Measurements from ENCODE around the gene ATP8A1.
"Not testable (repeated sequence)": the region's sequence is repeated elsewhere in the genome, so short reads cannot be mapped to it uniquely, and the experiment has no call there.

Gene ATP8A1

DNA sequence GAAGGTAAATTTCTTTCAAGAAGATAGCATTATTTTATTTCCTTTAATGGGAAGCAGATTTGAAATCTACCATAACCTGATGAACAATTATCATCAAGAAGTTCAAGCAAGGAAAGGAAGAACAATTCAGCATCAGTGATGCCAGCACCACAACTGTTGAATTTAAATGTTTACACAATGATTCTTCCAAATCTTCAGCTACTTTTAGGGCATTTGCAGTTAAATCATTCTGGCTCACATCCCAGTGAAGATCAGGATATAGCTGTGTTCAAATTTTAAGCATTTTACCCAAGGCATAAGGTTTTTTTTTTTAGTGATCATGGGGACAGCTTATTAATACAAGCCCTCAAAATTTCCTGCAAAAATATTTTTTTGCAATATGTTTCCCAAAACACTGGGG lies 146.7 kb downstream of the ATP8A1 start:
- DNase-seq (ENCODE audit: low read depth in 2 of 2): no peak

DNA sequence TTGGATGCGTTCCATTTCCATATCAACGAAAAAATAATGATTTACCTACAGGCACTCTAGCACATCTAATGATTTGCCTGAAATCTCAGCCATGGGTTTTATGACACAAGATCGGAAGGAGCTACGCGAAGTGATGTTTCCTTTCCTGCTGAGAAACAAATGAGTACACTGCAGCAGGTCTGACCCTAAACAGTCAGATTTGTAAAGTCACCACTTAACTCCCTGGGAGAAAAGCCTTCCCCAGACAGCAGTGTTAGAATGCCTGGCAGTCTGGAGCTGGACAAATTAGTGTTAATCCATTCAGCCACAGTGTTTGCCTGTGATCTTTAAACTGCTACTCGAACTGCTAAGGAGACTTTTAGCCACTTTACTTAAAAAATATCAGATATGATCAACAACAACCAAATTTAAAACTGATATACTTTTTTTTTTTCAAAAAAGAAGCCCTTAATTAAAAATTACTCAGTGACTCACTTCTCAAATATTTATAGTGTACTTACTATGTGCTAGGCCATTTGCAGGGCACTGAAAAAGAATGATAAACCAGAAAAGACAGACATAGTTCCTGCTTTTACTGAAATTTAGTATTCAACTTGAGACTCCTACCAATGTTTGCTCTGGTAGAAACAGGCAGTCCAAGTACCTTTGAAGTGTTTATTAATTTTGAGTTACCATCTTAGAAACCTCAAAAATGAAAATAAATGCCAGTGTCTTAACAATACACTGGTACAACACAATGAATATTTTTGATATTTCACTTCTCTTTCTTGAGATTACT lies 155.1 kb downstream of the ATP8A1 start:
- DNase-seq (ENCODE audit: low read depth in 2 of 2): no peak

DNA sequence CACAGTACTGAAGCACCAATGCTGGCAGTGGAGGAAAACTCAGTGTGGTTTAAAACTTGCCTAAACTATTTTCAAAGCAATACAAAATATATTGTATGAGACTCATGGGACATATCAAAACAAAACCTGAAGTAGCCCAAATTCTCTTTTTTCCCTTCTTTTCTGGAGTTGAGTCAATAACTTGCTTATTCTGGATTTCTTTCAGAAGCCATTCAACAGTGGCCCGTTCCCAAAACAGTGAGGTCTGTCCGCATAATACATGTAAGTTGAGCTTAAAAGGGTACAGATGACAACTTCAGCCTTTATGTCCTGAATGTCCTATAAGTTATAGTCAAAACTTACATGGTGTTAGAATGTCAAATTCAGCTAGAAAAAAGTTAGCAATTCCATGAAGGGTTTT lies 158.9 kb downstream of the ATP8A1 start:
- DNase-seq (ENCODE audit: low read depth in 2 of 2): no peak

DNA sequence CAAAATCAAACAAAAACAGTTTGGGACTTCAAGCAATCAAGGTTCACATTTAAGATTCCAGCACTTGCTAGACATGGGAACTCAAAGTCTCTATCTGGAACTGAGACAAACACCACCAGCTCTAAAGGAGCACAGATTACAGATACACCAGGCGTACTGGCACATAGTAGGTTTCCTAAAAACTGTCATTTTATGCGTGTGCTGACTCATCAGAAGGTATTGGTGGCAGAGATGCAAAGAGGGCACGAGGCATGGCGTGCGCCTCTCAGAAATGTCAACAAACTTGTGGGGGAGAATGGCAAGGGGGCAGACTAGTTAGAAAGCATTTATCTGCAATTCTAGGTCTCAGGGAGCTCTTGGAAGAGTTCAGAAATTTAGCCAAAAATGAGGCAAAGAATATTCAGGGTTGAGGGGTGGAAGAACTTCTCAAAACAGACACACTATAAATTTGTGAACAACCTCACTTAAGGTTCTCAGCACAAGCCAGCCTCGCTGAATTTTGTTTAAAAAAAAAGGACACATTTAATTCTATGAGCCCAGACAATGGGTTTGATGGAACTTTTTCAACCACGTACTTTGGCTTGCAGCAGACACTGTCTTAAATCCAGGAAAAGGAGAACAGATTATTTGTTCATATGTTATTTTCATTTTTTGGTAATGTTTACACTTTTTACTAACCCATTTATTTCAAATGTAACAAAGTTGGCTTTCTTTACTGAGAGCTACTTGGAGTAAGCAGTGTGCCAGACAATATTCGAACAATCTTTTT lies 159.6 kb downstream of the ATP8A1 start:
- DNase-seq (ENCODE audit: low read depth in 2 of 2): no peak

DNA sequence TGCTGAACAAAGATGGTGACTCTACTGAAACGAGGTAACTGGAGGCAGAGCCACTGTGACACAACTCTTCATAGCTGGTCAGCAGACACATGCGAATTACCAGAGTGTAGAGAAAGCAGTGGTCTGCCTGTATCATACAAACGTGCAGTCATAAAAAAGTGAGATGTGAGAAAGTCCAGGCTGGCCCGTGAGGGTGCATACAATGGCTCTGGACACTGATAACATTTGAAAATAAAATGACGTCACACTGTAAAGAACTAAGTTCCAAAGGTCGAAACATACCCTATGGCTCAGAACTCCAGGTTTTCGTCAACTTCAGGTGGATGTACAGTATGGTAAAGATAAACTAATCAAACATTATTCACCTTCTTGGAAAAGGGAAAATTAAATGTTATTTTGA lies 163.9 kb downstream of the ATP8A1 start:
- no peak for DNase-seq (ENCODE audit: low read depth in 2 of 2)

DNA sequence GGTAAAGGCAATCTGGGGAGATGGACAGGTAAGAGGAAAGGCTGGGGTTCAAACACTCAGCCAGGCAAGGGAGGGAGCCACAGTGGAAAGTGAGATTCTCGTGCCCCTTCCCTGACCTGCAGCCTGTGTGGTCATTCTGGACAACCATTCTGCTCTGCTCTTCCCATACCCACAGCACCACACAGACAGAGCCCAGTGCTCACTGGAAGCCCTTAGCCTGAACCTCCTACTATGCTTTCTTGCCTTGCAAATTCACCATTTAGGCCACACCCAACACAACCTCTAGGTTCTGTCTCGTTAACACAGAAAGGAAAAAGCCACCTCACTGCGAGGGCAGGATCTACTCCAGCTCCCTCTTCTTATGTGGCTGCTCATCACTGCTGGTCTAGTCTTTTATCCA lies 166.9 kb downstream of the ATP8A1 start:
- no peak for DNase-seq (ENCODE audit: low read depth in 2 of 2)

DNA sequence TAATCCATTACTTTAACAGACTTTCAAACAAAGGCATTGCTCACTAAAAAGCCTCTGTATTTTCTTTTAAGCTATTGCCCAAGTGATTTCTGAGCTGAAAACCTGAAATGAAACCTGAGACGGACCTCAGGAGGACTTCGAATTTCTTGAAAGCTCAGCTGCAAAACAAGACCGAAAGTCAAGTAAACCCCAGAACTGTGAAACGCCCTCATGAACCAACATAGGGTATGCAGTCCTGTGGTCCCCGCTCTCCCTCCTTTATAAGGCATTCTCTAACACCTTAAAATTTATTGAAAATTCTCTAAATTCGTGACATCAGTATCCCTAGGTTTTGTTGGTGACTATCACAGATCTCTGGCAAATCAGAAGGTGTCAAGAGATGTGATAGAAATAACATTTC lies 167.8 kb downstream of the ATP8A1 start:
- no peak for DNase-seq (ENCODE audit: low read depth in 2 of 2)

DNA sequence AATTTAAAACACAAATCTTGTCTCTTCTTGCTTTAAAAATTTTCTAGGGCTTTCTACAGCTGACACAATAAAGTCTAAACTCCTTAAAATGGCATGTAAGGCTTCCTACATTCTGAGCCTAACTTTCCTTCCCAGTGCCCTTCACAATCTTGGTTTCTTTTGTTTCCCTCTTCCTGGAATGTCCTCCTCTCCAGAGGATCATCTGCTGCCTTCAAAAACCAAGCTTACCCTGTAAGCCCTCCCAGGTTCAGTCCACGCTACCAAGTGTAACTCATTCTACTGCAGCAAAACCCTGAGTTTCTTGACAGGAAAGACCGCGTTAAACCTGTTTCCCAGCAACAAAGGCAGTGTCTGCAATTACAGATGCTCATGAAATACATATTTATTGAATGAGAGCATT lies 168.4 kb downstream of the ATP8A1 start:
- DNase-seq (ENCODE audit: low read depth in 2 of 2): no peak

DNA sequence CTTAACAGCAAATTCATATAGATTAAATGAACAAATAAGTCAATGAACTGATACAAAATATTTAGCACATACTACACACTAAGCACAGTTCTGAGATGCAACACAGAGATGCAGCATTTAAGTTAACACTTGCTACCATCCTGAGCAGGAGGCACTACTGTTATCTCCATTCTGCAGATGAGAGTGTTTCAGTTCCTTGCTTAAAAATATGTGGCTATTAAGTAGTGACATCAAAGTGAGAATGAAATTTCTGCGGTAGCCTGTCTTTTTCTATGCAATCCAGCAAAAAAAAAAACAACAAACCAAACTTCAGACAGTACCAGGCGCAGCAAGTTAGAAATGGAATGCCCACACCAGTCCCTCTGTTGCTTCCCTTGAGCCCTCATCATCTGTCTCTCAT lies 168.8 kb downstream of the ATP8A1 start:
- DNase-seq (ENCODE audit: low read depth in 2 of 2): no peak

DNA sequence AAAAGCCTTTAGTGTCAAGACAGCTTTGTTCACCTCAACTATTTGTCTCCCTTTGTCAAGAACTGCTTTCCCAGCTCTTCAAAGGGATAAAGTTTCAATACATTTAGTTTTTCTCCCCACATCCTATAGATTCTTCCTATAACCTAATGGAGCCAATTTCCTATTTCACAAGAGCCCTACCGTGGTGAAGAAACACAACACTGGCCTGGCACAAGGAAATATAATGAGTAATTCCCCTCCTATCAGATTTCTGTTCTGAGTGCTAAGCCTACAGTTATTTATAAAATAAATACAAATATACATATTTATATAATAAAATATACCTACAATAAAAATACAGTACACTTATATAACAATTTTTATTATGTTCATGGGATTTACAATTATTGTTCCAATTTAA lies 169.7 kb downstream of the ATP8A1 start:
- DNase-seq (ENCODE audit: low read depth in 2 of 2): no peak

DNA sequence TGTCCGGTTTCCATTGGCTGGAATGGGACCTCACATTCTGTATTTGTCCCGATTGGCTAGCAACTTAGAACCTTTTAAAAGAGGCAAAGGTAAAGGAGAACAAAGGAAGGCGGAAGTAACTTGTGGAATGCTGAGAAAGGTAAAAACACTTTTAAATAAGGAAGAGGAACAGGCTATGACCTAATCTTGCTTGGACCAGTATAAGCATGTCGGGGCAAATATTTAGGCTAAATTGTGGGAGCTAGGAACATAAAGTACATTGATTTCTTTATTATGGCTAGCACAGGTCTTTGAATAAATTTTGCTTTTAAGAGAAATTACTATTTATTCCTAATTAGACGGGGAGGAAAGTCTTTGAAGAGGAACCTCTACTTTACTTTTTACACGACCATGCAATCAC lies 170.7 kb downstream of the ATP8A1 start:
- not testable (repeated sequence) for DNase-seq (ENCODE audit: low read depth in 2 of 2)

DNA sequence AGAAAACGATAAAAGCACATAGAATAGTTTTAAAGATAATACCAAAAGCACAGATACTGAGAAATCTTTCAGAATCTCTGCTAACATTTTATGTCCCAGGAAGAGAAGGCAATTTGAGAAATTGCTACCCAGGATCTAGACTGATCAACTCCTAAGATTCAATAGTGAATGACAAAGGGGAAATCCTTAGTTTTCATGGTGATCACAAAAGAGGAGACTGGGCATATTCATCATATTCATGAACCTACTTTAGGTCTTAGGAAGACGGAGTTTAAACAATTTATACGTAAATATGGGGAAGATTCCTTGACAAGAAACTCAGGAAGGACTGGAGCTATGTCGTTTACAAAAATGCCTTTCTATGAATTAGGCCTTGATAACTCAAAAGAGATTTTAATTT lies 172.3 kb downstream of the ATP8A1 start:
- no peak for DNase-seq (ENCODE audit: low read depth in 2 of 2)

DNA sequence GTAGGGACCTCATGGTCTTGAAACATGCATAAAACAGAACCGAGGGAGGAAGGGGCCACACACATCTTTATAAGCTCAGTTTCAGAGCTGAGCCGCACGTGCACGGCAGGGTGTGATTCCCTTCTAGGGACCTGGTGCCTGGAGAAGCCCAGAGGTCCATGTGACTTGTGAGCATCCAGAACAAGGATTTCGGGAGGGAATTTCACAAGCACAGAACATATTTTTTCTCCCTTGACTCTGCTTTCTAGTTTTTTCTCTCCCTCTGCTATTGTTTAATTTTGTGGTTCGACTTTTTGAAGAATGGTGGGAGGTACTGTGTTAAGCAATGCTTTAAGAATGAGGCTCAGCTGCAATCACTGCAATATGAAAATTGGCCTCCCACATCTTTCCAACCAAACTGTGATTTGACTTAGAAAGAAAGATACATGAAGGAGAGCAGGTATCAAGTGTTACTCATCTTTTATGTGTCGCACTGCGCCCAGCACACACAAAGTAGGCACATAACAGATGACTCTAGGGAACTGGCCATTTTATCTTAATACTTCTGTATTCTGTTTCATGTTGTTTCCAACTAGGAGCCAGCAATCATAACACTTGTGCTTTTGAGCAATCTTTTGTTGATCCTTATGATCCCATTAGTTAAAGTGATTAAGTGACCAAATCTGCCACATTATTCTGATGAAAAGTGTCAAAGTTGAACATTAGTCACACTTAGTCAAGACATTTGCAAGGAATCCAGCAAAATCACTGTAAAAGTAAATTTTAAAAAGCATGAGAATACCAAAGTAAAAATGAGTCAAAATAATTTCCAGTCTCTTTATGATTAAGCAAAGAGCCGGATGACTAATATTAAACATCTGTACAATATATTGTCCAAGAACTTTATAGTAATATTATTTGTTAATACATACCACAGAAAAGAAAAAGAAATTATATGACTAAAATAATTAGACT lies 173.2 kb downstream of the ATP8A1 start:
- DNase-seq (ENCODE audit: low read depth in 2 of 2): no peak

DNA sequence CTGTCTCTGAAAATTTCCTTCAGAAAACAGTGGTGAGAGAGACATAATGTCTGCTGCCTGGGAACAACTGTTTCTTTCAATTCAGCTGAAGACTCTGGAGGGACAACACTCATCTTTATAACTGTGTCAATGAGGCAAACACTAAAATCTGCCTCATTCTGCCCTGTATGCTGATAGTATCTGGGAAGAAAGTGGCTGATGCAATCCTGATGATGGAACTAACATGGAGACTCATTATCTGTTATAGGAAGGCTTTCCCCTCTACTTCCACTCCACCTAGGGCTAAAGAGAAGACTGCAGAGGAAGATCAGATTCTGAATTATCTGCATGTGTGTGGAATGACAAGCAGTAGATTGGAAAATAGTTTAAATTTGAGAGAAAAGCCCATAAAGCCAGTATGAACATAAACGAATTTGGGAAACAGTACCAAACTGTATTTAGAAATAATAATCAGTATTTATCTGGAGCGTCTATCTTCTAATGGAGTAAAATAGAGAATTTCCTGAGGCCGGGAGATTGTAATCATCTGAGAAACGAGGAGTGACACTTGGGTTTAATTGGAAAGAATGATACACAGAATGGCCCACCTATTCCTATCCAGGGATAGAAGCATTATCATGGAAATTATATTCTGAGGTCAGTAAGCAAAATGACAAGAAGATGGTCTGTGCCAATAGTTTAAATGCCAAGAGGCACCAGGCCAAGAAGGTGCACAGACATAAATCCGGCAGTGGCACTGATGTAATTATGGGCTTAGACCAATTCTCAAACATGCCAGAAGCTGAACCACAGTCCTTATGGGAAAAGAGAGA lies 174.2 kb downstream of the ATP8A1 start:
- DNase-seq (ENCODE audit: low read depth in 2 of 2): no peak

DNA sequence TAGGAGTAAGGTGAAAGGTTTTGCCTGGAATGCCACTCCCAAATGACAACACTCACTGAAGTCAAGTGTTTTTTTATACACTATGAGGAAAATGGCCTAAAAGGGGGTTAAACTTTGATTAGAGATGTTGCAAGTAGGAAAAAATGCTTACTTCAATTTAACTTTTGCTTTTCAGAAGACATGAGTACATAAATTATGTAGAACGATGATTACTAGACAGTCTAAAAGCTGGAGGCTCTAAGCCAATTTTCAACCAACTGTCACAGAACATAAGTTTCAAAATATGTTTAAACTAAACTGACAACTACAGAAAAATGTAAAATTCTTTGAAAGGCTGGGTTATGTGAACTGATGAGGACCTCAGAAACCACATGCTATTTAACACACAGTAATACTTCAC lies 176.2 kb downstream of the ATP8A1 start:
- DNase-seq (ENCODE audit: low read depth in 2 of 2): no peak

DNA sequence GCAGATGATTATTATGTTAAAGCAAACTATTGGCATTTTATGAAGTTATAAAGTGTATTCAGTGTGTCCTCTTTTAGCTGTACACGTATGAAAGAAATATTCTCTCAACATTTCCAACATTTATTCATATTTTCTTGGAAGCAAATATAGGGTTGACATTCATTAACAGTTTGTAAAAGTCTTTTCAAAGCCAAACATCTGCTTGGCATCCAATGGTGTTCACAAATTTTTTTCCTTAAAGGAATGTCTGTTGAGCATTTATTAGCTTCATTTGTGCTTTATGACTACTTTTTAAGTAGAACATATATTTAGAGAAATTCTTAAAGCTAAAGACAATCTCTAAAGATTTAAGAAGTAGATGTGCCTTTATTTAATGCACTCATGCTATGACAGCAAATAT lies 176.6 kb downstream of the ATP8A1 start:
- DNase-seq (ENCODE audit: low read depth in 2 of 2): no peak

DNA sequence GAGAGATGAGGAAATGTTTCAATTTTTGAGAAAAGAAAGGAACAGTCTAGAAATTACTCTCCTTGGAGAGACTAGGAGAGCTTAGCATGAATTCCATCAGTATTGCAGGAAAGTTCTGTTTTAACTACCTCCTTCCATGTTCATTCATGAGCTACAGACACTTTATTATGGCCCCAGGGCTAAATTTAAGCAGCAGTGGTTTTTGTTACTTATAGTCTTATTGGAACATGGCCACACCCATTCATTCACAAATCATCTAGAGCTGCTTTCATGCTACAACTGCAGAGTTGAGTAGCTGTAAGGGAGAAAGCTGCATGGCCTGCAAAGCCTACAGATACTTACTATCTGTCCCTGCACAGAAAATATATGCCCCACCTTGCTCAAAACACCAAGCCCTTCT lies 178.0 kb downstream of the ATP8A1 start:
- no peak for DNase-seq (ENCODE audit: low read depth in 2 of 2)

DNA sequence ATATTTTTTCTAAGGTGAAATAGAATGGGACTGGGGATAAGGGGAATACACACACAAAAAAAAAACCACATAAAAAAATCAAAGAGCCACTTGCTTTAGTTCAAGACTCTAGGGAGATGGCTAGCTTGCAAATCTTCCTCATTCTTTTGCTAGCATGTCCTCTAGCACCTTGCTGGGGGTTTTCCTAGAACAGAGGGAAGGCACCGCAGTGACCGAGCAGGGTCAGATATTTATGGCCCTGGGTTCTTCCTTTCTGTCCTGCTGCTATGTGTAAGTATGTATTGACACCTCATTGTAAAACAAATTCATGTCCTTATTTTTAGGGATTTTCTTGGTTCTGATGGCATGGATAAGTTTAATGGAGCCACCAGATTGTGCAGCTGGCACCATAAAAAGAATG lies 178.4 kb downstream of the ATP8A1 start:
- no peak for DNase-seq (ENCODE audit: low read depth in 2 of 2)

DNA sequence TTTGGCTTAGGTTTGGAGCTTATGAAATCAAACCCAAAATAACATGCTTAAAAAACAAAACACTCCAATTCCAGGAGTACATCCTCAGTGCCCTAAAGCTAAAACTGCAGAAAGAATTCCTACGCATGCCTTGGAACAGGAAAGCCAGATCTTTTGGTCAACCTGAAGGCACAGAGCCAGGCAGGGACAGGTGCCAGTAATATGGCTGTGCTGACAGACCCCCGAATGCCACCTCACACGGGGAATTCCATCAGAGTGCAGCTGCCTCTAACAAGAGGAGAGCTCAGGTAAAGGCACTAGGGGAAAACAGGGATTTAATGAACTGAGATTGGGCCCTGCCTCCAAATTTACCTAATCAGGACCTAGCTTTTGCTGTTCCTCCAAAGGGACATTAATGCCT lies 182.5 kb downstream of the ATP8A1 start:
- no peak for DNase-seq (ENCODE audit: low read depth in 2 of 2)

DNA sequence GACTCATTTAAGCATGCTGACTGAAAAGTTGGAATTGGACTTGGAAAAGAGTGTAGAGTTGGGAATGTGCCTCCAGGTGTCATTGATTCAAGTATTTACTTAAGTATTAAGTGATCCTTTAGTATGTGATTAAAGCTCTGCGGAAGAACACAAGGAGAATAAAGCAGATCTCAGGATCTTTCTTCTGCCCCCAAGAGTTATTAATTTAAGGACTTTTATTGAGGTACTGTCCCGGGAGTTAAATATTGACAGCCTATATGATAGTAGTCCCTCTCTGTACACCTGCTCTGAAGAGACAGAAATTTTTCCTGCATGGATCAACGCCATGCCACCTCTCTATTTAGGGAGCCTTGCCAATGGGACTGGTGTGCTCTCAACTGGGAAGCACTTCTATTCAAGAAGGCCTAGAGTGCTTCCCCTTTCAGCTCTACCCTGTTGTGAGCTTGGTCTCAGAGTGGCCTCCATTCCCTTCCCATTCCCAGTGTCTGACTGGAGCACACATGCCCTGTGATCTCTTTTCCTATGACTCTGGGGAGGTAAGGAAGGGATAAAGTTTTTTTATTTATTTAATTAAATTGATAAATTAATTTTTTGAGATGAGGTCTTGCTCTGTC lies 183.7 kb downstream of the ATP8A1 start:
- DNase-seq (ENCODE audit: low read depth in 2 of 2): no peak

DNA sequence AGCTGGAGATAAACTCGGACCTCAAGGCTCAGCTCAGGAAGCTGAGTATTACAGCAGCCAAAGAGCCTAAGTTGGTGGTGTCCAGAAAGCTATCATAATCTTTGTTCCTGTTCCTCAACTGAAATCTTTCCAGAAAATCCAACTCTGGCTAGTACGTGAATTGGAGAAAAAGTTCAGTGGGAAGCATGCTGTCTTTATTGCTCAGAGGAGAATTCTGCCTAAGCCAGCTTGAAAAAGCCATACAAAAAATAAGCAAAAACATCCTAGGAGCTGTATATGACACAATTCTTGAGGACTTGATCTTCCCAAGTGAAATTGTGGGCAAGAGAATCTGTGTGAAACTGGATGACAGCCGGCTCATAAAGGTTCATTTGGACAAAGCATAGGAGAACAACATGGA lies 185.0 kb downstream of the ATP8A1 start:
- no peak for DNase-seq (ENCODE audit: low read depth in 2 of 2)

All from stimulated activated CD4-positive, alpha-beta T cell treated with anti-CD3 and anti-CD28 coated beads, Interleukin-15, amount 100 ng/mL, for 48 hours (primary cell).